B cell (primary cell): ENCODE data around the gene ATRNL1. TPM values are rescaled to one million over a fixed set of nuclear protein-coding genes. Genes with fewer than 3 reads are reported as not detected.

Source experiments
- ATAC-seq: fragments of 200-7000 bp; cut with Tn5 transposase; one replicate; pipeline ENCODE4 v1.10.0; 2021; ENCODE audit warnings: low read depth, mild to moderate bottlenecking, moderate number of reproducible peaks, moderate library complexity
- CTCF ChIA-PET: fragments of 350-600 bp; sonication (Branson Sonifier 250); formaldehyde crosslinking; loops from one replicate; lab custom pipeline; 2021; ENCODE audit warnings: antibody characterized with exemption, inconsistent platforms; lab: Charles Lee
- POLR2A ChIA-PET: fragments of 350-600 bp; sonication (Branson Sonifier 250); formaldehyde crosslinking; loops from one replicate; lab custom pipeline; 2021; ENCODE audit warnings: antibody characterized with exemption; lab: Charles Lee
- DNase-seq: peaks from one replicate; pipeline ENCODE4 v3.0.0; 2013
- H2AFZ ChIP-seq: 2 replicates; pipeline ENCODE4 v1.6.1; 2012; ENCODE audit warnings: mild to moderate bottlenecking, low read depth, low read length; ENCODE audit not compliant: insufficient read depth, poor library complexity, severe bottlenecking
- H3K27ac ChIP-seq, 2 donors: 1 replicate in 1 of 2; 2 replicates in 1 of 2; pipeline ENCODE4 v1.5.1; 2012 to 2013; ENCODE audit warnings: low read length in 2 of 2, mild to moderate bottlenecking in 2 of 2, moderate library complexity in 1 of 2
- H3K27me3 ChIP-seq, 4 experiments: fragments of 200-600 bp in 1 of 4; sonication (generic) in 1 of 4; replicated peaks in 1 of 4; 1 replicate in 2 of 4; 2 replicates in 2 of 4; pipeline versions ENCODE4 v1.6.1 to v1.7.0; 2013 to 2016; ENCODE audit warnings: low read length in 3 of 4, mild to moderate bottlenecking in 2 of 4, mixed read lengths in 1 of 4, moderate library complexity in 1 of 4; ENCODE audit not compliant: insufficient read depth in 4 of 4, control insufficient read depth in 3 of 4; ENCODE audit errors: control extremely low read depth in 1 of 4
- H3K36me3 ChIP-seq, 2 experiments: replicated peaks in 1 of 2; 1 replicate in 1 of 2; 2 replicates in 1 of 2; pipeline versions ENCODE4 v1.6.1 to v1.7.1; 2013; ENCODE audit warnings: low read length in 1 of 2; ENCODE audit not compliant: insufficient read depth in 2 of 2, control insufficient read depth in 1 of 2; ENCODE audit errors: control extremely low read depth in 1 of 2, extremely low read depth in 1 of 2
- H3K4me1 ChIP-seq, 2 donors: fragments of 200-600 bp in 1 of 2; sonication (generic) in 1 of 2; 1 replicate in 1 of 2; 2 replicates in 1 of 2; pipeline versions ENCODE4 v1.5.1 to v1.6.1; 2013 to 2017; ENCODE audit warnings: low read length in 2 of 2; ENCODE audit not compliant: control insufficient read depth in 2 of 2, insufficient read depth in 2 of 2
- H3K4me2 ChIP-seq: replicated peaks from 2 replicates; pipeline ENCODE3; 2012; ENCODE audit warnings: mild to moderate bottlenecking, low read depth, low read length; ENCODE audit not compliant: poor library complexity, severe bottlenecking
- H3K4me3 ChIP-seq, 5 experiments: fragments of 200-600 bp in 1 of 5; sonication (generic) in 1 of 5; 1 replicate in 3 of 5; 2 replicates in 2 of 5; pipeline versions ENCODE4 v1.5.1 to v1.7.0; 2011 to 2016; ENCODE audit warnings: low read length in 4 of 5, mild to moderate bottlenecking in 4 of 5, low read depth in 2 of 5, control low read depth in 1 of 5, moderate library complexity in 1 of 5; ENCODE audit not compliant: insufficient read depth in 1 of 5; ENCODE audit errors: control extremely low read depth in 1 of 5, extremely low read depth in 1 of 5
- H3K79me2 ChIP-seq: fragments of 200-600 bp; sonication (generic); one replicate; pipeline ENCODE4 v1.6.0; 2016; ENCODE audit warnings: low read length; ENCODE audit not compliant: control insufficient read depth, insufficient read depth
- H3K9ac ChIP-seq: fragments of 200-600 bp; sonication (generic); 2 replicates; pipeline ENCODE4 v1.6.1; 2017; ENCODE audit warnings: mild to moderate bottlenecking, low read length, moderate library complexity
- H3K9me3 ChIP-seq, 3 donors: one replicate each; pipeline versions ENCODE4 v1.6.1 to v1.7.1; 2013; ENCODE audit warnings: low read length in 2 of 3; ENCODE audit not compliant: control insufficient read depth in 2 of 3, insufficient read depth in 1 of 3; ENCODE audit errors: control extremely low read depth in 1 of 3
- H4K20me1 ChIP-seq: 2 replicates; pipeline ENCODE4 v1.6.0; 2012; ENCODE audit warnings: mild to moderate bottlenecking, low read length; ENCODE audit not compliant: insufficient read depth, control insufficient read depth, poor library complexity, severe bottlenecking
- H3K27ac Mint-ChIP-seq: one replicate; pipeline ENCODE4 v1.8.0; 2021; ENCODE audit warnings: mixed read lengths
- H3K27me3 Mint-ChIP-seq: one replicate; pipeline ENCODE4 v1.8.0; 2021; ENCODE audit warnings: mixed read lengths
- H3K4me1 Mint-ChIP-seq: one replicate; pipeline ENCODE4 v1.8.0; 2021; ENCODE audit warnings: mixed read lengths
- H3K4me3 Mint-ChIP-seq: one replicate; pipeline ENCODE4 v1.8.0; 2021; ENCODE audit warnings: mixed read lengths
- H3K9me3 Mint-ChIP-seq: one replicate; pipeline ENCODE4 v1.8.0; 2022; ENCODE audit warnings: mixed read lengths; ENCODE audit not compliant: insufficient read depth
- EZH2 ChIP-seq: IDR thresholded peaks from 2 replicates; pipeline ENCODE4 v1.6.1; 2012; ENCODE audit warnings: borderline replicate concordance, low read depth, mild to moderate bottlenecking, moderate library complexity, low read length; ENCODE audit not compliant: insufficient read depth, poor library complexity, severe bottlenecking
- WGBS: methylation state at CpG from one replicate; pipeline ENCODE4 v1.1.5; 2013; ENCODE audit warnings: missing lambda C conversion rate; ENCODE audit not compliant: insufficient coverage; 5-methylcytosine and 5-hydroxymethylcytosine counted together
- intact Hi-C: fragments of 100-400 bp; cut with micrococcal nuclease; formaldehyde crosslinking; loops from one replicate; pipeline ENCODE4 v1.10.0; 2022
- polyA plus RNA-seq: library from polyadenylated mRNA; depleted of rRNA; stranded (reverse); fragments of >200 nt; gene quantifications from 2 replicates; pipeline ENCODE4 v1.2.3, GENCODE V29; 2012
- total RNA-seq, 2 donors: library from RNA; stranded (reverse); fragments of 120-200 nt in 1 of 2; gene quantifications; 1 replicate in 1 of 2; 2 replicates in 1 of 2; pipeline versions ENCODE4 v1.2.3 to v1.2.4, GENCODE V29; 2013 to 2022
- TF ChIP-seq, protein P1 (sequence below): fragments of 200-600 bp; IDR thresholded peaks from one replicate; pipeline ENCODE4 v1.8.0; 2022; ENCODE audit warnings: antibody characterized with exemption, mild to moderate bottlenecking

ATRNL1 gene
- total and polyA plus RNA-seq, 2 donors (not counting 1 experiment from before 2014, with no cell fraction given), result 0.24 to 2.2 TPM

DNA sequence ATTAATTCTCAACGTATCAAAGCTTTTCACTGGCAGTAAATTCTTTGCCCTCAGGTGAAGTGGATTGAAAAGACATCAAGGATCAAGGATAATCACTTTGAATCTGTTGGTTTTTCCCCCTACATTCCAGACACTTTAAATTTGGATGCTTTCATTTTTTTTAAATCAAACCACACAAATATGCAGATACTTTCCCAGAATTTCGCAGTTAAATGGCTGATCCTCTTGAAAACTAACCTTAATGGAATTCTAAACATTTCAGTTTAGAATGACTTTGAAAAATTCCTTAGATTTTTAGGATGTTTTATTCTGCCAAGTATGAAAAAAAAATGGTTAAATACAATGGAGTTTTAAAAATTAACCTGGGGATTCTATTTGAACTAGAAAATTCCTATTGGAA lies 853.9 kb downstream of the ATRNL1 start:
- intact Hi-C loops, result no loop called here
- no peaks in the 10 kb centered on the region for H4K20me1 ChIP-seq
- H3K27ac ChIP-seq, result no peak overlapping the region
- H3K9ac ChIP-seq, result no peak overlapping the region
- no peak overlapping the region for H3K4me3 ChIP-seq
- H3K4me3 Mint-ChIP-seq, result no peak overlapping the region
- H3K27ac Mint-ChIP-seq, result no peak overlapping the region
- H3K27me3 ChIP-seq, result no peaks in the 10 kb centered on the region
- no peak overlapping the region for H3K4me2 ChIP-seq
- H3K9me3 ChIP-seq, result no peaks in the 10 kb centered on the region
- no peaks in the 10 kb centered on the region for H3K4me1 Mint-ChIP-seq
- no peaks in the 10 kb centered on the region for H3K27me3 Mint-ChIP-seq
- ATAC-seq, result no peak
- ChIA-PET CTCF (no interaction called here), POLR2A (no interaction called here)
- no peaks in the 10 kb centered on the region for H3K36me3 ChIP-seq
- no peak overlapping the region for H2AFZ ChIP-seq
- H3K79me2 ChIP-seq, result no peaks in the 10 kb centered on the region
- H3K9me3 Mint-ChIP-seq, result no peaks in the 10 kb centered on the region
- no peaks in the 10 kb centered on the region for H3K4me1 ChIP-seq
- DNase-seq, result no peak
- no peak for TF ChIP-seq EZH2
- TF ChIP-seq, protein P1, sequence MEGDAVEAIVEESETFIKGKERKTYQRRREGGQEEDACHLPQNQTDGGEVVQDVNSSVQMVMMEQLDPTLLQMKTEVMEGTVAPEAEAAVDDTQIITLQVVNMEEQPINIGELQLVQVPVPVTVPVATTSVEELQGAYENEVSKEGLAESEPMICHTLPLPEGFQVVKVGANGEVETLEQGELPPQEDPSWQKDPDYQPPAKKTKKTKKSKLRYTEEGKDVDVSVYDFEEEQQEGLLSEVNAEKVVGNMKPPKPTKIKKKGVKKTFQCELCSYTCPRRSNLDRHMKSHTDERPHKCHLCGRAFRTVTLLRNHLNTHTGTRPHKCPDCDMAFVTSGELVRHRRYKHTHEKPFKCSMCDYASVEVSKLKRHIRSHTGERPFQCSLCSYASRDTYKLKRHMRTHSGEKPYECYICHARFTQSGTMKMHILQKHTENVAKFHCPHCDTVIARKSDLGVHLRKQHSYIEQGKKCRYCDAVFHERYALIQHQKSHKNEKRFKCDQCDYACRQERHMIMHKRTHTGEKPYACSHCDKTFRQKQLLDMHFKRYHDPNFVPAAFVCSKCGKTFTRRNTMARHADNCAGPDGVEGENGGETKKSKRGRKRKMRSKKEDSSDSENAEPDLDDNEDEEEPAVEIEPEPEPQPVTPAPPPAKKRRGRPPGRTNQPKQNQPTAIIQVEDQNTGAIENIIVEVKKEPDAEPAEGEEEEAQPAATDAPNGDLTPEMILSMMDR, result no peak
- WGBS, result no CpG with 5 or more reads among the region's 2 CpGs

DNA sequence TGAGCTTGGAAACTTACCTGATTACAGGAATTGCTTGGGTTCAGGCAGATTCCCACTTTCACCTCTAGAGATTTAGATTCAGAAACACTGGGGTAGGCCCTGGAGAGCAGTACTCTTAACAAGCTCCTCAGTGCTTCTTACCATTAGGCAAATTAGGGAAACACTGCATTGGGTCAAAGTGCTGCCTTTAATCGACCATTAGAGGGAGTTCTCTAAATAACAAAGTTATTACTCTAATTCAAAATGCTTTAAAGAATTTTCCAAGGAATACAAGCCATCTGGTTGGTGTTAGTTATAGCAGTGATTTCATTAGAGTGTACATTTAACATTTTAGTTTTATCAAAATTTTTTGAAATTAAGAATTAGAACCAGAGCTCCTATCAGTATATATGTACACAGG lies 855.3 kb downstream of the ATRNL1 start:
- no peak for ATAC-seq

More for the DNA sequence above, 855.3 kb downstream of the ATRNL1 start:
- H4K20me1 ChIP-seq, result no peaks in the 10 kb centered on the region
- no peak for TF ChIP-seq EZH2
- TF ChIP-seq, protein P1, result no peak
- no peak for DNase-seq
- H3K27me3 Mint-ChIP-seq, result no peaks in the 10 kb centered on the region
- no peaks in the 10 kb centered on the region for H3K9me3 Mint-ChIP-seq
- no peak overlapping the region for H3K4me2 ChIP-seq
- ChIA-PET POLR2A (no interaction called here), CTCF (no interaction called here)
- no CpG with 5 or more reads among the region's 1 CpG for WGBS
- H3K27ac ChIP-seq, result no peak overlapping the region
- no peak overlapping the region for H3K9ac ChIP-seq
- no peaks in the 10 kb centered on the region for H3K4me1 ChIP-seq
- no peak overlapping the region for H2AFZ ChIP-seq
- H3K4me3 ChIP-seq, result no peak overlapping the region
- no peaks in the 10 kb centered on the region for H3K79me2 ChIP-seq
- intact Hi-C loops, result no loop called here
- no peaks in the 10 kb centered on the region for H3K36me3 ChIP-seq
- no peaks in the 10 kb centered on the region for H3K9me3 ChIP-seq
- H3K4me3 Mint-ChIP-seq, result no peak overlapping the region
- no peak overlapping the region for H3K27ac Mint-ChIP-seq
- H3K4me1 Mint-ChIP-seq, result no peaks in the 10 kb centered on the region
- H3K27me3 ChIP-seq, result no peaks in the 10 kb centered on the region
